ENCODE results near the gene AP3S1.

Gene AP3S1

DNA sequence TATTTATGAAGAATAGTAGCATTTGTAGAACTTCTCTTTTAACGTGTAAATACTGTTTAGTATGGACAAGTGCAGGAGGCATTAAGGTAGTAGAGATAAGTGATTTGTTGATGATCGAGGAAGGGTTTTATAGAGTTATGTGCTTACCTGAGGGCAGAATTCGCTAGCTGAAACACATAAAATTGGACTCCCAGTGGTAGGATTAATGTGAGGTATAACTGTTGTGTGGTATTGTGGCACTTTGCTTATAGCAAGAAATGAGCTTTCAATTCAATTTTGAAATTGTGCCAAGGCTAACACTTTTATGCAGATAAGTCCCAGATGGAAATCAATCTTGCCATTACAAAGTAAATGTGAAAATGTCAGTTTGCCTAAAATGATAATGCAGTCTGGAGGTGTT lies 1.2 kb downstream of the AP3S1 start:
- Histone ChIP-seq H3K36me3 (ENCODE audit: insufficient read depth, insufficient read length, low read length) (peaks cover 4% of the 10 kb centered on the region), H3K4me3 (ENCODE audit: insufficient read length, low read depth) (peak overlapping the region; percentile 69), H3K27me3 (ENCODE audit: insufficient read depth, insufficient read length) (peaks cover 6% of the 10 kb centered on the region), H3K9ac (ENCODE audit: insufficient read length, low read depth) (no peak overlapping the region), H3K9me3 (ENCODE audit: insufficient read depth, low read length) (no peaks in the 10 kb centered on the region), H3K4me1 (ENCODE audit: insufficient read depth, insufficient read length) (no peaks in the 10 kb centered on the region)
- TF ChIP-seq ZNF274 (IDR thresholded peaks at IDR 0.05; ENCODE audit: low read depth, low read length) (no peak), SUZ12 (IDR thresholded peaks at IDR 0.05; ENCODE audit: extremely low read depth, insufficient read depth, insufficient read length) (no peak), YY1 (IDR thresholded peaks at IDR 0.05; ENCODE audit: insufficient read depth, insufficient read length) (no peak)
- DNase-seq (ENCODE audit: low read depth, low spot score) = no peak

DNA sequence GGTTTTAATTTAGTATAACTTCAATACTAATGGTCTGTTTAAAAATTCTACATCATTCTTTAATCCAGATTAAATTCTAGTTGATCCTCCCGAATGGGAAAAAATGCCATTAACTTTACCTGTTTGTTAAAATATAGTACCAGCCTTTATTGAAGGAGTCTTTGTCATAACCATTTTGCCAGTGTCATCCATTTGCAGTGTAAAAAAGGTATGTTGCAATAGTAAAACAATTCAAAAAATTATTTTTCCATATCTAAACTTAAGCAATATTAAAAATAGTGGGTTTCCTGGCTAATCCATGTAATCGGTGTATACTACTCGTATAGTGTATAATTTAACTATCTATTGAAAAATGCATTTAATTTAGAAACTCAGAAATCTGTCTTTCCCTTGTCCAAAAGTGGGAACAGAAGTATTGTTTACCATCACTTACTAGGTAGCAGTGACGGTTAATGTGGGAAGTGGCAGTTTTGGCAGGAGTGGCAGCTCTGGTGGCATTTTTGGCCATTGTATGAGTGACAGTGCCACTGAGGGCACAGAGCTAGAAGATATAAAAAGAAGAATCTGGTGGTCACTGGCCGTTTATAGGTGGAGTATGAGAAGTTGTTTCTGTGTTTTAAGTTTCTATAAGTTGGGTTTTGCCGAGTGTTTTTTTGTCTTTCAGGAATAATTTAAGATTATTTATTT lies 1.9 kb downstream of the AP3S1 start:
- H3K4me3 ChIP-seq (ENCODE audit: insufficient read length, low read depth) = no peak overlapping the region
- H3K4me1 ChIP-seq (ENCODE audit: insufficient read depth, insufficient read length) = no peaks in the 10 kb centered on the region
- no peak for TF ChIP-seq ZNF274 (IDR thresholded peaks at IDR 0.05; ENCODE audit: low read depth, low read length)
- no peak for TF ChIP-seq YY1 (IDR thresholded peaks at IDR 0.05; ENCODE audit: insufficient read depth, insufficient read length)
- no peak for TF ChIP-seq SUZ12 (IDR thresholded peaks at IDR 0.05; ENCODE audit: extremely low read depth, insufficient read depth, insufficient read length)
- no peaks in the 10 kb centered on the region for H3K9me3 ChIP-seq (ENCODE audit: insufficient read depth, low read length)
- H3K36me3 ChIP-seq (ENCODE audit: insufficient read depth, insufficient read length, low read length) = no peaks in the 10 kb centered on the region
- no peak for DNase-seq (ENCODE audit: low read depth, low spot score)
- H3K27me3 ChIP-seq (ENCODE audit: insufficient read depth, insufficient read length) = peaks cover 6% of the 10 kb centered on the region
- no peak overlapping the region for H3K9ac ChIP-seq (ENCODE audit: insufficient read length, low read depth)

- TF ChIP-seq SUZ12 (IDR thresholded peaks at IDR 0.05; ENCODE audit: extremely low read depth, insufficient read depth, insufficient read length) (no peak), YY1 (IDR thresholded peaks at IDR 0.05; ENCODE audit: insufficient read depth, insufficient read length) (no peak), ZNF274 (IDR thresholded peaks at IDR 0.05; ENCODE audit: low read depth, low read length) (no peak)
- Histone ChIP-seq H3K4me1 (ENCODE audit: insufficient read depth, insufficient read length) (no peaks in the 10 kb centered on the region), H3K9ac (ENCODE audit: insufficient read length, low read depth) (no peak overlapping the region), H3K9me3 (ENCODE audit: insufficient read depth, low read length) (no peaks in the 10 kb centered on the region), H3K27me3 (ENCODE audit: insufficient read depth, insufficient read length) (peaks cover 6% of the 10 kb centered on the region), H3K4me3 (ENCODE audit: insufficient read length, low read depth) (no peak overlapping the region), H3K36me3 (ENCODE audit: insufficient read depth, insufficient read length, low read length) (no peaks in the 10 kb centered on the region)
- DNase-seq (ENCODE audit: low read depth, low spot score) = no peak
These were observed 2.6 kb downstream of the AP3S1 start for GRCh38 chr5:115844321-115844817.

GRCh38 chr5:115847290-115847689 lies 5.6 kb downstream of the AP3S1 start:
- no peak for DNase-seq (ENCODE audit: low read depth, low spot score)
- no peak overlapping the region for H3K4me3 ChIP-seq (ENCODE audit: insufficient read length, low read depth)
- no peaks in the 10 kb centered on the region for H3K4me1 ChIP-seq (ENCODE audit: insufficient read depth, insufficient read length)
- TF ChIP-seq SUZ12 (IDR thresholded peaks at IDR 0.05; ENCODE audit: extremely low read depth, insufficient read depth, insufficient read length) = no peak
- no peak for TF ChIP-seq ZNF274 (IDR thresholded peaks at IDR 0.05; ENCODE audit: low read depth, low read length)
- no peak for TF ChIP-seq YY1 (IDR thresholded peaks at IDR 0.05; ENCODE audit: insufficient read depth, insufficient read length)
- no peak overlapping the region for H3K9ac ChIP-seq (ENCODE audit: insufficient read length, low read depth)
- H3K27me3 ChIP-seq (ENCODE audit: insufficient read depth, insufficient read length) = peaks cover 6% of the 10 kb centered on the region
- H3K36me3 ChIP-seq (ENCODE audit: insufficient read depth, insufficient read length, low read length) = no peaks in the 10 kb centered on the region
- no peaks in the 10 kb centered on the region for H3K9me3 ChIP-seq (ENCODE audit: insufficient read depth, low read length)

DNA sequence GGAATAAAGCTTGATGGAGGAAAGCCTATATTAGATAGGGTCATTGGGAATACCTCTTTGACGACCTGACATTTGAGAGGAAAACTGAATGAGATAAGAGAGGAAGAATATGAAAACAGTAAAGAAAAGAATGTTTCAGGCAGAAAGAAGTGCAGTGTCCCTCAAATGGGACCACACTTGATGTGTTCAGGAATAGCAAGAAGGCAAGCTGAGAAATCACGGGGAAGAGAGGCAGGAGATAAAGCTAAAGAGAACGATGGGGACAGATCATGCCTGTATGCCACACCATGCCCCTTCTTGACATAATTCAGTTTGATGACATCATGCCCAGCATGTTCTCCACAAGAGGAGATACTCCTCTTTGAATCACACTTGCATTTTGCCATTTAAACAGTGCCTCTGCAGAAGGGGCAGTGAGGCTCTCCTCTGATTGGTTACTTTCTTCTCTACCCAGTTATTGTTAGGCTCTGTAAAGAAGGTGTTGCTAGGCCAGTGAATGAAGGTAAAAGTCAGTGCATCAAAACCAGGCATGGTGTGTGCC lies 7.6 kb downstream of the AP3S1 start:
- H3K4me1 ChIP-seq (ENCODE audit: insufficient read depth, insufficient read length) = no peaks in the 10 kb centered on the region
- no peaks in the 10 kb centered on the region for H3K27me3 ChIP-seq (ENCODE audit: insufficient read depth, insufficient read length)
- no peak overlapping the region for H3K4me3 ChIP-seq (ENCODE audit: insufficient read length, low read depth)
- DNase-seq (ENCODE audit: low read depth, low spot score) = no peak
- TF ChIP-seq YY1 (IDR thresholded peaks at IDR 0.05; ENCODE audit: insufficient read depth, insufficient read length) = no peak
- no peak for TF ChIP-seq ZNF274 (IDR thresholded peaks at IDR 0.05; ENCODE audit: low read depth, low read length)
- TF ChIP-seq SUZ12 (IDR thresholded peaks at IDR 0.05; ENCODE audit: extremely low read depth, insufficient read depth, insufficient read length) = no peak
- H3K9ac ChIP-seq (ENCODE audit: insufficient read length, low read depth) = no peak overlapping the region
- 0 out of 2 replicates have a peak, but pooled peaks cover 9% of the 10 kb centered on the region for H3K9me3 ChIP-seq (ENCODE audit: insufficient read depth, low read length)
- no peaks in the 10 kb centered on the region for H3K36me3 ChIP-seq (ENCODE audit: insufficient read depth, insufficient read length, low read length)

- TF ChIP-seq SUZ12 (IDR thresholded peaks at IDR 0.05; ENCODE audit: extremely low read depth, insufficient read depth, insufficient read length) (no peak), YY1 (IDR thresholded peaks at IDR 0.05; ENCODE audit: insufficient read depth, insufficient read length) (no peak), ZNF274 (IDR thresholded peaks at IDR 0.05; ENCODE audit: low read depth, low read length) (no peak)
- H3K27me3 ChIP-seq (ENCODE audit: insufficient read depth, insufficient read length) = no peaks in the 10 kb centered on the region
- H3K4me1 ChIP-seq (ENCODE audit: insufficient read depth, insufficient read length) = no peaks in the 10 kb centered on the region
- H3K4me3 ChIP-seq (ENCODE audit: insufficient read length, low read depth) = no peak overlapping the region
- DNase-seq (ENCODE audit: low read depth, low spot score) = no peak
- H3K9ac ChIP-seq (ENCODE audit: insufficient read length, low read depth) = no peak overlapping the region
- H3K36me3 ChIP-seq (ENCODE audit: insufficient read depth, insufficient read length, low read length) = no peaks in the 10 kb centered on the region
- H3K9me3 ChIP-seq (ENCODE audit: insufficient read depth, low read length) = 0 out of 2 replicates have a peak, but pooled peaks cover 9% of the 10 kb centered on the region
These were observed 9.1 kb downstream of the AP3S1 start for GRCh38 chr5:115850744-115851416.

DNA sequence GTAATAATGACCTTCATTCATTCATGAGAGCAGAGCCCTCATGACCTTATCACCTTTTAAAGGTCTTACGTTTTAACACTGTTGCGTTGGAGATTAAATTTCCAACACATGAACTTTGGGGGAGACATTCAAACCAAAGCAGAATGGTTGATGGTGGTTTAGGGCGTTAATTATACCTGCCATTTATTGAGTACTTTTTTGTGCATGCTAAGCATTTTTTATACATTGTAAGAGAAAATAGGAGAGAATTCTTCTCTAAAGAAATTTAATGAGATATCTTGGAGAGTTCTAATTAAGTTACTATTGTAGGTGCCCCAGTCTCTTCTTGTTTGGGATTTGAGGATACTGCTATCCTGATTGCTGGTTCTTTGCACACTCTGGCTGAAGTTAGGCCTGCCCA lies 12.4 kb downstream of the AP3S1 start:
- Histone ChIP-seq H3K4me1 (ENCODE audit: insufficient read depth, insufficient read length) (no peaks in the 10 kb centered on the region), H3K9me3 (ENCODE audit: insufficient read depth, low read length) (0 out of 2 replicates have a peak, but pooled peaks cover 9% of the 10 kb centered on the region), H3K4me3 (ENCODE audit: insufficient read length, low read depth) (no peak overlapping the region), H3K27me3 (ENCODE audit: insufficient read depth, insufficient read length) (no peaks in the 10 kb centered on the region), H3K9ac (ENCODE audit: insufficient read length, low read depth) (no peak overlapping the region), H3K36me3 (ENCODE audit: insufficient read depth, insufficient read length, low read length) (no peaks in the 10 kb centered on the region)
- no peak for DNase-seq (ENCODE audit: low read depth, low spot score)
- no peak for TF ChIP-seq YY1 (IDR thresholded peaks at IDR 0.05; ENCODE audit: insufficient read depth, insufficient read length)
- no peak for TF ChIP-seq ZNF274 (IDR thresholded peaks at IDR 0.05; ENCODE audit: low read depth, low read length)
- TF ChIP-seq SUZ12 (IDR thresholded peaks at IDR 0.05; ENCODE audit: extremely low read depth, insufficient read depth, insufficient read length) = no peak
